CD14-positive monocyte (primary cell): Measurements from ENCODE around the gene CST3. TPM values are rescaled to one million over a fixed set of nuclear protein-coding genes. Genes with fewer than 3 reads are reported as not detected.

Experiments used
- DNase-seq, 3 donors: peaks; one replicate each; pipeline ENCODE4 v3.0.0-alpha.2; 2011 to 2022
- H2AFZ ChIP-seq: 2 replicates; pipeline ENCODE4 v1.6.0; 2012; ENCODE audit warnings: mild to moderate bottlenecking, low read depth, low read length, inconsistent platforms; ENCODE audit not compliant: insufficient read depth, poor library complexity, severe bottlenecking
- H3K27ac ChIP-seq, 2 donors: 1 replicate in 1 of 2; 2 replicates in 1 of 2; pipeline ENCODE4 v1.5.1; 2012 to 2013; ENCODE audit warnings: low read length in 2 of 2, control low read depth in 1 of 2, inconsistent platforms in 1 of 2, low read depth in 1 of 2, mild to moderate bottlenecking in 1 of 2
- H3K27me3 ChIP-seq, 2 donors: one replicate each; pipeline versions ENCODE4 v1.6.0 to v1.6.1; 2011 to 2013; ENCODE audit warnings: low read length in 2 of 2; ENCODE audit not compliant: control insufficient read depth in 2 of 2, insufficient read depth in 2 of 2
- H3K36me3 ChIP-seq, 2 donors: replicated peaks in 1 of 2; 1 replicate in 1 of 2; 2 replicates in 1 of 2; pipeline versions ENCODE4 v1.5.1 to v1.6.1; 2012 to 2013; ENCODE audit warnings: low read length in 2 of 2, control low read depth in 1 of 2, inconsistent platforms in 1 of 2, mild to moderate bottlenecking in 1 of 2; ENCODE audit not compliant: insufficient read depth in 2 of 2, control insufficient read depth in 1 of 2
- H3K4me1 ChIP-seq, 2 donors: 1 replicate in 1 of 2; 2 replicates in 1 of 2; pipeline versions ENCODE4 v1.5.1 to v1.6.1; 2012 to 2013; ENCODE audit warnings: low read length in 2 of 2, control low read depth in 1 of 2, inconsistent platforms in 1 of 2, mild to moderate bottlenecking in 1 of 2, moderate library complexity in 1 of 2; ENCODE audit not compliant: insufficient read depth in 2 of 2, control insufficient read depth in 1 of 2
- H3K4me2 ChIP-seq: replicated peaks from 2 replicates; pipeline ENCODE3; 2012; ENCODE audit warnings: low read length, moderate library complexity, mild to moderate bottlenecking; ENCODE audit not compliant: poor library complexity, severe bottlenecking; ENCODE audit errors: extremely low read depth
- H3K4me3 ChIP-seq, 3 experiments: fragments of 200-600 bp in 1 of 3; sonication (generic) in 1 of 3; replicated peaks in 1 of 3; 1 replicate in 2 of 3; 2 replicates in 1 of 3; pipeline ENCODE4 v1.5.1; 2011 to 2013; ENCODE audit warnings: low read length in 3 of 3, mild to moderate bottlenecking in 3 of 3, control low read depth in 2 of 3, low read depth in 2 of 3, inconsistent platforms in 1 of 3, moderate library complexity in 1 of 3
- H3K79me2 ChIP-seq: 2 replicates; pipeline ENCODE4 v1.6.0; 2012; ENCODE audit warnings: mild to moderate bottlenecking, control low read depth, inconsistent platforms, low read length, moderate library complexity; ENCODE audit not compliant: insufficient read depth
- H3K9ac ChIP-seq: 2 replicates; pipeline ENCODE4 v1.6.0; 2017; ENCODE audit warnings: low read length, mild to moderate bottlenecking; ENCODE audit not compliant: insufficient read depth, poor library complexity, severe bottlenecking
- H3K9me3 ChIP-seq, 2 donors: replicated peaks in 1 of 2; 1 replicate in 1 of 2; 2 replicates in 1 of 2; pipeline versions ENCODE4 v1.5.1 to v1.6.1; 2012 to 2013; ENCODE audit warnings: low read length in 2 of 2, control low read depth in 1 of 2; ENCODE audit not compliant: control insufficient read depth in 1 of 2, insufficient read depth in 1 of 2
- H4K20me1 ChIP-seq: 2 replicates; pipeline ENCODE4 v1.6.0; 2012; ENCODE audit warnings: mild to moderate bottlenecking, low read length, control low read depth, moderate library complexity; ENCODE audit not compliant: insufficient read depth
- H3K27ac Mint-ChIP-seq, 7 donors: one replicate each; pipeline ENCODE4 v1.8.0; 2020; ENCODE audit warnings: mild to moderate bottlenecking in 7 of 7, mixed read lengths in 7 of 7, moderate library complexity in 6 of 7, inconsistent platforms in 2 of 7
- H3K27me3 Mint-ChIP-seq, 3 donors: one replicate each; pipeline ENCODE4 v1.8.0; 2021 to 2022; ENCODE audit warnings: low read depth in 3 of 3, mild to moderate bottlenecking in 3 of 3, mixed read lengths in 3 of 3, moderate library complexity in 3 of 3, inconsistent platforms in 1 of 3
- H3K36me3 Mint-ChIP-seq, 2 donors: one replicate each; pipeline ENCODE4 v1.8.0; 2020; ENCODE audit warnings: mixed read lengths in 2 of 2, inconsistent platforms in 1 of 2, mild to moderate bottlenecking in 1 of 2
- H3K4me1 Mint-ChIP-seq: one replicate; pipeline ENCODE4 v1.8.0; 2020; ENCODE audit warnings: mild to moderate bottlenecking, mixed read lengths
- H3K4me3 Mint-ChIP-seq, 2 donors: one replicate each; pipeline ENCODE4 v1.8.0; 2020; ENCODE audit warnings: mild to moderate bottlenecking in 2 of 2, mixed read lengths in 2 of 2, moderate library complexity in 1 of 2
- H3K9me3 Mint-ChIP-seq, 7 donors: one replicate each; pipeline ENCODE4 v1.8.0; 2020 to 2022; ENCODE audit warnings: mixed read lengths in 7 of 7, mild to moderate bottlenecking in 6 of 7, moderate library complexity in 6 of 7, inconsistent platforms in 2 of 7
- WGBS: methylation state at CpG from one replicate; pipeline ENCODE4 v1.1.5; 2013; ENCODE audit warnings: missing lambda C conversion rate; ENCODE audit not compliant: insufficient coverage; 5-methylcytosine and 5-hydroxymethylcytosine counted together
- intact Hi-C, 2 donors: fragments of 100-400 bp; cut with micrococcal nuclease; formaldehyde crosslinking; loops; one replicate each; pipeline versions ENCODE4 v1.15.0 to v1.15.1; 2023
- polyA plus RNA-seq, 3 donors: library from polyadenylated mRNA; depleted of rRNA in 1 of 3; unstranded in 2 of 3; stranded (reverse) in 1 of 3; fragments of 300-500 nt in 2 of 3; fragments of >200 nt in 1 of 3; fragmentation: Illumina TruSeq in 2 of 3; gene quantifications; 1 replicate in 2 of 3; 2 replicates in 1 of 3; pipeline ENCODE4 v1.2.3, GENCODE V29; 2012 to 2021
- TF ChIP-seq, protein P1 (sequence below): fragments of 200-600 bp; IDR thresholded peaks from one replicate; pipeline ENCODE4 v1.8.0; 2022; ENCODE audit warnings: antibody characterized with exemption, mild to moderate bottlenecking

CST3 gene
- polyA plus RNA-seq, 3 donors: 1,459 to 3,222 (median 2,657) TPM

DNA sequence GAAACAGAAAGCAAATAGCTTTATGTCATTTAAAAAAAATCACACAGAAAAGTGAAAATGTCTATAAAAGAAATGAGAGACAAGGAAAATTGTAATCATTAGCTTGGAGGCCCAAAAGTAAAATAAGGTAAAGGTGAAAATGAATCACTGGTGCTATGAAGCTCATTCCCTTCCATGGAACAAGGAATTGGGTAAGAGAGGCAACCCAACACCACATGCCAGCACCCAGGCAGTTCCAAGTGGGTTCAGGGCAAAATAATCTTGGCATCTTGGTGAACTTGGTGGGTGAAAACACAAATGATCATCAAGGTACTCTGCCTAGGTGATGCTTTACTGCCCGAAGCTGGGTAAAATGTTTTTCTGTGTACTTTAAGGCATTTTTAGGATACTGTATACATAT, 34.4 kb upstream of the CST3 start:
- Mint-ChIP-seq H3K27ac (no peak overlapping the region), H3K36me3 (no peaks in the 10 kb centered on the region), H3K4me1 (no peaks in the 10 kb centered on the region), H3K4me3 (no peak overlapping the region), H3K27me3 (peaks cover 0 to 5% (median 4%) of the 10 kb centered on the region in 3 donors), H3K9me3 (peaks cover 0 to 4% (median 0%) of the 10 kb centered on the region in 7 donors)
- WGBS: no CpG with 5 or more reads among the region's 1 CpG
- Histone ChIP-seq H4K20me1 (no peaks in the 10 kb centered on the region), H3K4me1 (no peaks in the 10 kb centered on the region), H3K27me3 (no peaks in the 10 kb centered on the region), H3K27ac (no peak overlapping the region), H3K79me2 (no peaks in the 10 kb centered on the region), H3K36me3 (no peaks in the 10 kb centered on the region), H3K4me3 (no peak overlapping the region), H3K4me2 (no peak overlapping the region), H3K9me3 (no peaks in the 10 kb centered on the region), H3K9ac (no peak overlapping the region), H2AFZ (no peak overlapping the region)
- no peak for DNase-seq
- intact Hi-C loops: no loop called here
- TF ChIP-seq, protein P1, sequence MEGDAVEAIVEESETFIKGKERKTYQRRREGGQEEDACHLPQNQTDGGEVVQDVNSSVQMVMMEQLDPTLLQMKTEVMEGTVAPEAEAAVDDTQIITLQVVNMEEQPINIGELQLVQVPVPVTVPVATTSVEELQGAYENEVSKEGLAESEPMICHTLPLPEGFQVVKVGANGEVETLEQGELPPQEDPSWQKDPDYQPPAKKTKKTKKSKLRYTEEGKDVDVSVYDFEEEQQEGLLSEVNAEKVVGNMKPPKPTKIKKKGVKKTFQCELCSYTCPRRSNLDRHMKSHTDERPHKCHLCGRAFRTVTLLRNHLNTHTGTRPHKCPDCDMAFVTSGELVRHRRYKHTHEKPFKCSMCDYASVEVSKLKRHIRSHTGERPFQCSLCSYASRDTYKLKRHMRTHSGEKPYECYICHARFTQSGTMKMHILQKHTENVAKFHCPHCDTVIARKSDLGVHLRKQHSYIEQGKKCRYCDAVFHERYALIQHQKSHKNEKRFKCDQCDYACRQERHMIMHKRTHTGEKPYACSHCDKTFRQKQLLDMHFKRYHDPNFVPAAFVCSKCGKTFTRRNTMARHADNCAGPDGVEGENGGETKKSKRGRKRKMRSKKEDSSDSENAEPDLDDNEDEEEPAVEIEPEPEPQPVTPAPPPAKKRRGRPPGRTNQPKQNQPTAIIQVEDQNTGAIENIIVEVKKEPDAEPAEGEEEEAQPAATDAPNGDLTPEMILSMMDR: no peak

DNA sequence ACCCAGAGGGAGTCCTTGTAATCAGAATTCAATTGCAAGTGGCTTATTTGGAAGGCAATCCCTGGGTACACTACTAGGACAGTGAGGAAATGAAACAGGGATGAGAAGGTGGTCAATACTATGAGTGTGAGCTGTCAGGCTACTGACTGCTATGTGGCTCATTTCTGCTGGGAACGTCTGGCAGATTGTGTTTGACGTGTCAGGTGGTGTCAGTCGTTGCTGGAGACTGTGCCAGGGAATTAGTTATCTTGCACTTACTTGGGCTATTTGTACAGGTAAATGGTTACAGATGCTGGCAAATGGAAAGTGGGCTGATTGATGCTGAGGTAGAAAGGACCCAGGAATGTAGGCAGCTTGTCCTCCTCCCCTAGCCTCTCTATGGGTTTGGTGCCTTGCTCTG, 33.7 kb upstream of the CST3 start:
- Mint-ChIP-seq H3K36me3 (no peaks in the 10 kb centered on the region), H3K27me3 (peaks cover 0 to 5% (median 3%) of the 10 kb centered on the region in 3 donors)
- no peaks in the 10 kb centered on the region for H3K27me3 ChIP-seq

More for the DNA sequence above, 33.7 kb upstream of the CST3 start:
- Histone ChIP-seq H3K4me1 (peaks cover 1 to 5% of the 10 kb centered on the region in 2 donors), H3K79me2 (no peaks in the 10 kb centered on the region), H2AFZ (no peak overlapping the region), H3K36me3 (no peaks in the 10 kb centered on the region), H3K9me3 (no peaks in the 10 kb centered on the region), H3K9ac (no peak overlapping the region), H4K20me1 (no peaks in the 10 kb centered on the region), H3K4me3 (no peak overlapping the region), H3K27ac (no peak overlapping the region), H3K4me2 (no peak overlapping the region)
- H3K4me3 Mint-ChIP-seq: no peak overlapping the region
- TF ChIP-seq, protein P1: no peak
- intact Hi-C loops: no loop called here
- DNase-seq: no peak
- H3K27ac Mint-ChIP-seq: no peak overlapping the region
- peaks cover 0 to 4% (median 0%) of the 10 kb centered on the region in 7 donors for H3K9me3 Mint-ChIP-seq
- peaks cover 1% of the 10 kb centered on the region for H3K4me1 Mint-ChIP-seq
- WGBS: 96% methylated on average over 3 of the region's 3 CpGs
